H1 (cell line): ENCODE measurements around the gene MTX1. TPM values are rescaled to one million over a fixed set of nuclear protein-coding genes. Genes with fewer than 3 reads are reported as not detected.

ENCODE experiments used
- CREB1 ChIP-seq: IDR thresholded peaks from 2 replicates; pipeline ENCODE4 v1.6.1; 2012; ENCODE audit warnings: inconsistent platforms
- CTBP2 ChIP-seq: IDR thresholded peaks from 2 replicates; pipeline ENCODE4 v1.7.0; 2011; ENCODE audit warnings: borderline replicate concordance, mild to moderate bottlenecking, moderate library complexity, mixed read lengths, low read length; ENCODE audit not compliant: insufficient read depth, insufficient read length
- EP300 ChIP-seq, 2 experiments: IDR thresholded peaks; 1 replicate in 1 of 2; 2 replicates in 1 of 2; pipeline ENCODE4 v1.6.1; 2011 to 2012; ENCODE audit warnings: low read depth in 2 of 2, low read length in 2 of 2, mild to moderate bottlenecking in 2 of 2, borderline replicate concordance in 1 of 2, inconsistent platforms in 1 of 2, moderate library complexity in 1 of 2
- JUN ChIP-seq: IDR thresholded peaks from 2 replicates; pipeline ENCODE4 v1.6.1; 2011; ENCODE audit warnings: low read depth, mild to moderate bottlenecking, improper control_type of control experiment, low read length
- JUND ChIP-seq: IDR thresholded peaks from 2 replicates; pipeline ENCODE4 v1.6.1; 2011; ENCODE audit warnings: mild to moderate bottlenecking, improper control_type of control experiment, low read length
- NANOG ChIP-seq: IDR thresholded peaks from 2 replicates; pipeline ENCODE4 v1.6.1; 2011; ENCODE audit warnings: low read length, low read depth, mild to moderate bottlenecking, inconsistent platforms; ENCODE audit not compliant: insufficient read depth, poor library complexity, severe bottlenecking
- RNF2 ChIP-seq: fragments of 200-900, 300-1000 bp; sonication (generic); IDR thresholded peaks from 2 replicates; pipeline ENCODE4 v1.7.1; 2016; ENCODE audit warnings: borderline replicate concordance, low read depth, mild to moderate bottlenecking, antibody characterized with exemption, low read length; ENCODE audit not compliant: poor library complexity, severe bottlenecking; ENCODE audit errors: missing control alignments
- TAF1 ChIP-seq: IDR thresholded peaks from 2 replicates; pipeline ENCODE4 v1.6.1; 2011; ENCODE audit warnings: mild to moderate bottlenecking, low read depth, low read length
- polyA plus RNA-seq, 7 experiments: library from polyadenylated mRNA; depleted of rRNA in 3 of 7; stranded (reverse) in 5 of 7; unstranded in 2 of 7; fragments of >200 nt in 5 of 7; fragments of 200-250 nt in 2 of 7; gene quantifications; 1 replicate in 5 of 7; 2 replicates in 1 of 7; 4 replicates in 1 of 7; pipeline versions ENCODE4 v1.2.1 to v1.2.3, GENCODE V29; 2011 to 2013; ENCODE audit warnings: missing spikeins in 2 of 7, mixed read lengths in 2 of 7
- total RNA-seq: library from RNA; stranded (reverse); fragmentation: NEBNext Ultra II Directional; extraction: Animal tissue kit (Norgen Biotek cat#: 25700); gene quantifications from 2 replicates; pipeline ENCODE4 v1.2.1, GENCODE V29; 2021
- TF ChIP-seq, protein P1 (sequence below): IDR thresholded peaks from 2 replicates; pipeline ENCODE4 v1.6.1; 2012; ENCODE audit warnings: low read length, inconsistent platforms
- TF ChIP-seq, protein P2 (sequence below): IDR thresholded peaks from 2 replicates; pipeline ENCODE4 v1.6.1; 2012; ENCODE audit warnings: inconsistent platforms

Gene MTX1
- total and polyA plus RNA-seq, 2 of the 8 experiments (the other 6 are each of a cell fraction or from before 2014, with no cell fraction given) = 47.9 to 131 TPM

- TF ChIP-seq, protein P1, sequence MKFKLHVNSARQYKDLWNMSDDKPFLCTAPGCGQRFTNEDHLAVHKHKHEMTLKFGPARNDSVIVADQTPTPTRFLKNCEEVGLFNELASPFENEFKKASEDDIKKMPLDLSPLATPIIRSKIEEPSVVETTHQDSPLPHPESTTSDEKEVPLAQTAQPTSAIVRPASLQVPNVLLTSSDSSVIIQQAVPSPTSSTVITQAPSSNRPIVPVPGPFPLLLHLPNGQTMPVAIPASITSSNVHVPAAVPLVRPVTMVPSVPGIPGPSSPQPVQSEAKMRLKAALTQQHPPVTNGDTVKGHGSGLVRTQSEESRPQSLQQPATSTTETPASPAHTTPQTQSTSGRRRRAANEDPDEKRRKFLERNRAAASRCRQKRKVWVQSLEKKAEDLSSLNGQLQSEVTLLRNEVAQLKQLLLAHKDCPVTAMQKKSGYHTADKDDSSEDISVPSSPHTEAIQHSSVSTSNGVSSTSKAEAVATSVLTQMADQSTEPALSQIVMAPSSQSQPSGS = no peak
- TF ChIP-seq EP300 (IDR thresholded peaks at IDR 0.05; ENCODE audit: borderline replicate concordance in 1 of 2, low read depth in 2 of 2, low read length in 2 of 2) = peak in 1 of 2 experiments; percentile 86; a peak in 1 of 3 replicates
- TF ChIP-seq CREB1 = peak; percentile 96
- TF ChIP-seq CTBP2 = no peak
- TF ChIP-seq, protein P2, sequence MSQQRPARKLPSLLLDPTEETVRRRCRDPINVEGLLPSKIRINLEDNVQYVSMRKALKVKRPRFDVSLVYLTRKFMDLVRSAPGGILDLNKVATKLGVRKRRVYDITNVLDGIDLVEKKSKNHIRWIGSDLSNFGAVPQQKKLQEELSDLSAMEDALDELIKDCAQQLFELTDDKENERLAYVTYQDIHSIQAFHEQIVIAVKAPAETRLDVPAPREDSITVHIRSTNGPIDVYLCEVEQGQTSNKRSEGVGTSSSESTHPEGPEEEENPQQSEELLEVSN = no peak
- TF ChIP-seq JUND = no peak
- TF ChIP-seq NANOG = no peak
- TF ChIP-seq TAF1 = peak; percentile 80
- TF ChIP-seq JUN = no peak
- TF ChIP-seq RNF2 = no peak
Observed at GRCh38 chr1:155208541-155209311, at the start of gene MTX1 (continued).
